Stimulated activated CD4-positive, alpha-beta T cell treated with anti-CD3 and anti-CD28 coated beads, Interleukin-1b, Interleukin-23, amount 100 ng/mL, for 1 hour (primary cell): ENCODE data around the gene ADAMTSL1.

ENCODE experiments used
- DNase-seq, 2 donors: peaks; one replicate each; pipeline ENCODE4 v3.0.0-alpha.2; 2020; ENCODE audit warnings: low read depth in 2 of 2

Gene ADAMTSL1

GRCh38 chr9:18467696-18468095 lies 6.3 kb upstream of the ADAMTSL1 start:
- DNase-seq, result no peak

- DNase-seq, result no peak
These were observed 1.5 kb upstream of the ADAMTSL1 start for GRCh38 chr9:18472435-18472834.

- DNase-seq, result no peak
These were observed 1.1 kb upstream of the ADAMTSL1 start for GRCh38 chr9:18472841-18473251.

- no peak for DNase-seq
These were observed 830 bp downstream of the ADAMTSL1 start for GRCh38 chr9:18474783-18475182.

DNA sequence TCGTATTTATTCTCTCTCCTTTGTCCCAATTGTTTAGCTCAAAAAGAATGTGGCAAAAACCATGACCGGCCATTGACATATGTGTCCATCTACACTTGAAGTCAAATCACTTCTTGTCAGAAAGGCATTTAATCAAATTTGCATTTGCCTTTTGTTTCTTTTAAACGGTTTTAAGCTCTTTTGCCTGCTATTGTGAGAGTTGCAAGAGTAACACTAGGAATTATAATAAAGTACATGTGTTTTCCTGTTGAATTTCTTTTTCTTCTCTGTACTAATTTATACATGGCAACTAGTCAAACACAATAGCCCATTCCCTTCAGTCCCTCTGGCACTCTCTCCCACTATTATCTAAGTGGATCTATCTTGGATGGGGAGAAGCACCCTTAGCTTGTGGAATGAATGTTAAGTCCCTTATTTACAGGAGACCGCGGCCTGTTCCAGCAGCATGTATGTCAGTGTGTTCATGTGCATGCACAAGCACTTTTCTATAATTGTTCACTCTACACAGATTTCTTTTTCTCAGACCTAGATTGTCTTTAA lies 3.2 kb downstream of the ADAMTSL1 start:
- no peak for DNase-seq

DNA sequence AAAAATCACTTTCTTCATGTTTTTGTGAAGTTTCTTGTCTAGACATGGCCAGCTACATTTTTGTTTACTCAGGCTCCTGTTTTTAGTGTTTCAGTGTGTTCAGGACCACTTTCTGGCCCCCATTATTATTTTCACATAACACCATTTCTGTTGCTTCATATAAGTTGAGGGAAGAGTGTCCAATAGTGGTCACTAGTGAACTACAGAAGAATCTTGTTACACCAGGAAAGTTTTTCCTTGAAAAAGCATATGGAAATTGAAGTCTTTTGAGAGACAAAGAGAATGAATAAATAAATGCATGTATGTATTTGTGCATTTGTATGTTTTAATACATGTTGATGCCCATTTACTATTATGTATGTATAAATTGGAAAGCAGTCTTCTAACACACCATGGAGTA lies 3.8 kb downstream of the ADAMTSL1 start:
- no peak for DNase-seq

DNA sequence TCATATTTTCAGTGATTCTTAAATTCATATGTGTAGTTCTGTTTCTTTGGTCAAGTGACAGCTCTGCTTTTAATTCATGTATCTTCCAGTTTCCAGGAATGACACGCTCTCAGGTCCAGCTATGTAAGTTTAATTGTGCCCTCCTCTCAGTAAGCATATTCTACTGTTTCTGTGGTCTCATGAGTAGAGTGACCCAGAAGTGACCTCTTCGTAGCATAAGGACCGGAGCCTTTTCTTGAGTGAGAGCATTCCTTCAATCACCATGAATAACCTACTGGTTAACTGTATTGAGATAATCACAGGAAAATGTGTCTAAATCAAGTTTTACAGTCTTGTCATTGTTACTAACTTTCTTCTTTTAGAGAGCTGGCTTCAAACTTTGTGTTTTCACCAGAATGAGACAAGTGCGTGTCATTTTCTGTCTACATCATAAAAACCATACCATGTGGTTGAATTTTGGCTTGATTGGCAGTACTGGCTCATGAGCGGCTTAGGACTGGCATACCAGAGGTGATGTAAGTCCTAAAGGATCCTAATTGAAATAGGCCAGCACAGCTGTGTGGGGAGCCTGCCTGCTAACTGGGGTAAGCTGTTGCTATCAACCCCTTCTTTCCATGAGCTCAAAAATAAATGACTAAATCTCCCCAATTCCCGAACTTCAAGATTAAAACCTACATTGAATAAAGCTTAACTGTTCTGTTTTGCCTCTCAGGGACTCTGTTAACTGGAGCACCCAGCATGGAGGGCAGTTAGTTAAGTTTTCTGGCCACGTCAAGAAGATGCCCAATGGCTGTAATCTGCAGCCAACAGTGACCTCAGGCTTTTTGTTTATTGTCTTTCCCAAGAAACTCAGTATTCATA lies 4.8 kb downstream of the ADAMTSL1 start:
- DNase-seq, result no peak

GRCh38 chr9:18479405-18479804 lies 5.5 kb downstream of the ADAMTSL1 start:
- DNase-seq, result no peak

- no peak for DNase-seq
These were observed 6.7 kb downstream of the ADAMTSL1 start for GRCh38 chr9:18480662-18481093.

GRCh38 chr9:18482371-18482770 lies 8.4 kb downstream of the ADAMTSL1 start:
- no peak for DNase-seq

DNA sequence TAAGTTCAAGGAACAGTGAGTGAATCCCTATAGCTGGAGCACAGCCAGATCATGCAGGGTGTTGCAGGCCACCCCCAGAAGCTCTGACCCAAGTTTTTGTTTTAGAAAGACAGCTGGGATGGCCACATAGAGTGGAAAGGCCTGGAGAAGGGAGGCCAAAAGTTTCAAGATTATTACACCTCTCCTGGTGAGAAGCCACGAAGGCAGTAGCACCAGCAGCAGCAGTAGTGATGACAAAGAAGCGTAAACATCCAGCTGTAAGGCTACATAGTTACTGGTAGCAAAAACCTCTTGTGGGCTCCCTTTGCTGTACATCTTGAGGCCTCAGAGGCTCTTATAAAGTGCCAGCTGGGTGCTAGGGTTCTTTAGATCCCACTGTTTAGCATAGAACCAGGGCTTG lies 11.8 kb downstream of the ADAMTSL1 start:
- DNase-seq, result no peak

DNA sequence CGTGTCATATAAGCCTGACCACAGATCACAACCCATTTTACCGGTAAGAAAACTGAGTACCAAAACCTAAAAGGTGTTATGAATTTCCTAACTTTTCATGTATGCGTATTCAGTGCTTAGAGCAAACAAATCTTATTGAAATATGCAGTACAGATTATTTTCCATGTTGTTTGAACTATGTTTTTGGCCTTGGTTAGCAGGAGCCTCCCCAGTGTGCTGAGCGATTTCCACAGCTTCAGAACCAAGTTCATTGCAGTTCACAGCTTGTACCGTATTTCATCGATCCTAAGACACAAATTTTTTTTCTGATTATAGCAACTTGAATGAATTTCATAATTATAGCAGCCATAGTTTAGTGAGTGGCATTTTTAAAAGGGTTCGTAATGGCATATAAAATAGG lies 13.7 kb downstream of the ADAMTSL1 start:
- DNase-seq, result no peak

GRCh38 chr9:18488886-18489285 lies 14.9 kb downstream of the ADAMTSL1 start:
- no peak for DNase-seq

- no peak for DNase-seq
These were observed 15.9 kb downstream of the ADAMTSL1 start for GRCh38 chr9:18489861-18490260.

GRCh38 chr9:18490641-18491370 lies 16.9 kb downstream of the ADAMTSL1 start:
- DNase-seq, result no peak

DNA sequence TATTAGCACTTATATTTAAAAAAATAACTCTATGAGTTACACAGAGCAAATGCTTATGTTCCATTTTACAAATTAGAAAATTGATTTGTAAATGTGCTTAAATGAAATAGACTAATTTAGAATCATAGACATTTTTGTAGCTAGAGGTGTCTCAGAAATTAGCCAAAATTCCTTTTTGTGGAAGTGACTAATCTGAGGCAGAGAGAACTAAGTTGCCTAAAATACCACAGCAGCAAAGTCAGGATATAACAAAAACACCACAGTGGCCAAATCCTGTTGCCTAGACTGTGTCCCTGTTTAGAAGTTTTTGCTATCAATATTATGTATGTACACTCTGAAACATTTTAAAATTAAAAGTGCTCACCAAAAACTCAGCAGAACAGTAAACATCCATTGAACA lies 18.7 kb downstream of the ADAMTSL1 start:
- no peak for DNase-seq

DNA sequence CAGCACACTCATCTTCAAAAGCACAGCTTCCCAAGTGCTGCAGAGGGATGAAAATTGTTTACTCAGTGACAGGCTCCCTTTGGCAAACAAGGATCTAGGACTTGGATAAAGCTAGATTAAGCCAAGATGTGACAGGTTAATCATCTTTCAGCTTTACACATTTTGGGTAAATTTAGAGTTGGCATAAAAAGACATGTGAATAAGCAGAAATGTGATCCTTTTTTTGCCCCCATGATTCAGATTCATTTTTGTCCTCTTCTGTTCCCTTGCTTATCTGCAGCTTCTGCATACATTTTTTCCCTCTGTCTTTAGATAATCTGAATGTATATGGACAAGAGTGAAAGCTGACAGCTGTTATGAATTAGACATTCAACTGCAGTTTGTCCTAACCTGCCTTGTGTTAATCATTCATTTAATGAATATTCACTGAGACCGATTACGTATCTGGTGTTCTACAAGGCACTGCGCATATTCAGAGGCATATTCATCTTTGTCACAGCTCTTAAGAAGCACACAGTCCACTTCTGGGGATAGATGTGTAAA lies 19.6 kb downstream of the ADAMTSL1 start:
- no peak for DNase-seq

GRCh38 chr9:18495065-18495464 lies 21.1 kb downstream of the ADAMTSL1 start:
- no peak for DNase-seq

- DNase-seq, result no peak
These were observed 22.5 kb downstream of the ADAMTSL1 start for GRCh38 chr9:18496256-18497000.

DNA sequence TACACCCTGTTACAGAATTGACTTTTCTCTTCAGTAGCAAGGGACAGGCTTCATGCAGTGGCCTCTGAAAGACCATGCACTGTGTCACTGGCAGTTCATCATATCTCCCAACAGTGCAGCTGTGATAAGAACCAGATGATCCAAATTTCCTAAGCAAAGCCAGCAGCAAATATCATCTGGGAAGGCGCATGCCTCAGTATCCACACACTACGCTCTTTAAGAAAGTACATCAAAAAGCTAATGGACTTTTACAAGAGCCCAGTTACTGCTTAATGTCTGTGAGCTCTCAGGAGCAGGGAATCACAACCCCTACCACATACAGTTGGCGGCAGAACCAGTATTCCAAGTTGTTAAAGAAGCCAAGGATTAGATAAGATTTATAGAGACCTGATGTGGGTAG lies 25.1 kb downstream of the ADAMTSL1 start:
- DNase-seq, result no peak

DNA sequence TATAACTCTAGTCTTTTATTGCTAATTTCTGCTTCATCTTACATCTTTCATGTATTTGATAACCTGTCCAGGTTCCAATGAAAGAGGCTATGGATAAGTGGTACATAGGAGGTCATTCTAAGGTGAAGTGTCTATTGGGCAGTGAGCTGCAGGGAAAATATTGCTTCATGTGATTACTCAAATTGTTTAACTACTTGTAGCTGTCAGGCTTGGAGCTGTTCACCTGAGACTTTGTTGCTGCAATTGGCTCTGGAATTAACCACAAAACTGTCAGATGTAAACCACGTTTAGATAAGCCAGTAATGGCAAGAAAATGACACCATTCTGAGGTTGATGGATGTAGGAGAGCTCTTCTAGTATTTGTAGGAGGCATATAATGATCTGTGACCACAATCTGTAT lies 26.0 kb downstream of the ADAMTSL1 start:
- no peak for DNase-seq

DNA sequence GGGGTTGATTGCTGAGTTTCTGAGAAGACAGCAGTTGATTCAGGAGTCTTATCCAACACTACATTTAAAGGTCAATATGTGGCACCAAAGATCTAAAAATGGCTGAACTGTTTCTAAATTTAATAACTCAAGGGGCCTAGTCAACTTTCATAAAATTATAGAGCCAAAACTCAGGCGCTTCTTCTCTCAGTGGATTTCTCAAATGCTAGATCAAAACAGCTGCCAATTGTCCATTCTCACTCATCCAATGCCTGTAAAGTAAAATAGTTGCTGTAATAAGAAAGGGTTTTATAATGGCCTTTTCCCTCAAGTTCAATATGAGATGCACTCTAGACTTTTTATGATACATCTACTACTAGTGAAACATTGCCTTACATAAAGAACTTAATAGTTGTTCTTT lies 26.5 kb downstream of the ADAMTSL1 start:
- DNase-seq, result no peak
